Peyer's patch (tissue), 4 donors: Measurements from ENCODE around the gene MYBPC2. TPM values are rescaled to one million over a fixed set of nuclear protein-coding genes. Genes with fewer than 3 reads are reported as not detected.
"Not testable (repeated sequence)": the region's sequence is repeated elsewhere in the genome, so short reads cannot be mapped to it uniquely, and the experiment has no call there.

ENCODE experiments used
- DNase-seq, 3 donors: peaks; one replicate each; pipeline ENCODE4 v3.0.0-alpha.2; 2017 to 2019
- H3K27ac ChIP-seq, 4 donors: fragments of 200-600 bp; sonication (generic); one replicate each; pipeline ENCODE4 v1.5.1; 2016 to 2019
- H3K27me3 ChIP-seq, 2 donors: fragments of 200-600 bp; sonication (generic); one replicate each; pipeline ENCODE4 v1.5.1; 2019
- H3K36me3 ChIP-seq, 3 donors: fragments of 200-600 bp; sonication (generic); one replicate each; pipeline ENCODE4 v1.5.1; 2016 to 2019
- H3K4me1 ChIP-seq, 4 donors: fragments of 200-600 bp; sonication (generic); one replicate each; pipeline ENCODE4 v1.5.1; 2016 to 2019
- H3K4me3 ChIP-seq, 4 donors: fragments of 200-600 bp; sonication (generic); 1 replicate in 3 of 4; 2 replicates in 1 of 4; pipeline ENCODE4 v1.5.1; 2016 to 2019; ENCODE audit warnings: mild to moderate bottlenecking in 1 of 4
- H3K9me3 ChIP-seq, 4 donors: fragments of 200-600 bp; sonication (generic); one replicate each; pipeline ENCODE4 v1.5.1; 2016 to 2019; ENCODE audit warnings: mild to moderate bottlenecking in 1 of 4
- CTCF ChIP-seq, 6 experiments: fragments of 450-650 bp in 4 of 6; fragments of 200-600 bp in 2 of 6; sonication (generic) in 1 of 6; IDR thresholded peaks; one replicate each; pipeline ENCODE4 v1.5.1; 2017 to 2019; ENCODE audit warnings: antibody characterized with exemption in 6 of 6, mild to moderate bottlenecking in 3 of 6, moderate library complexity in 1 of 6
- POLR2A ChIP-seq, 2 donors: fragments of 450-650 bp; IDR thresholded peaks; one replicate each; pipeline ENCODE4 v1.5.1; 2017; ENCODE audit warnings: antibody characterized with exemption in 2 of 2, mild to moderate bottlenecking in 2 of 2, moderate library complexity in 2 of 2
- total RNA-seq, 4 donors: library from RNA; depleted of rRNA; stranded (reverse); fragments of >200 nt; gene quantifications; one replicate each; pipeline ENCODE4 v1.1.0, GENCODE V29; 2016

Gene MYBPC2
- total RNA-seq, 4 donors from 2014 or later = not detected

- peak overlapping the region in 1 of 4 donors; percentile 15 for H3K27ac ChIP-seq
- TF ChIP-seq POLR2A (IDR thresholded peaks at IDR 0.05) (no peak), CTCF (IDR thresholded peaks at IDR 0.05) (no peak)
Measured at GRCh38 chr19:50435221-50435620, 2.5 kb downstream of the MYBPC2 start.

GRCh38 chr19:50435627-50436026, 2.9 kb downstream of the MYBPC2 start:
- TF ChIP-seq CTCF (IDR thresholded peaks at IDR 0.05) (no peak), POLR2A (IDR thresholded peaks at IDR 0.05) (no peak)
- Histone ChIP-seq H3K4me1 (peaks cover 0 to 25% (median 16%) of the 10 kb centered on the region in 4 donors), H3K36me3 (no peaks in the 10 kb centered on the region), H3K27me3 (peaks cover 0 to 11% of the 10 kb centered on the region in 2 donors), H3K27ac (no peak overlapping the region), H3K9me3 (no peaks in the 10 kb centered on the region), H3K4me3 (no peak overlapping the region)
- peak in 1 of 3 donors; percentile 24 for DNase-seq

More at GRCh38 chr19:50435221-50435620, 2.5 kb downstream of the MYBPC2 start:
- H3K27me3 ChIP-seq = peaks cover 0 to 11% of the 10 kb centered on the region in 2 donors
- no peak overlapping the region for H3K4me3 ChIP-seq
- H3K4me1 ChIP-seq = peaks cover 0 to 25% (median 17%) of the 10 kb centered on the region in 4 donors
- no peaks in the 10 kb centered on the region for H3K9me3 ChIP-seq
- H3K36me3 ChIP-seq = no peaks in the 10 kb centered on the region
- no peak for DNase-seq

GRCh38 chr19:50437862-50438449, 5.3 kb downstream of the MYBPC2 start:
- Histone ChIP-seq H3K9me3 (no peaks in the 10 kb centered on the region), H3K36me3 (no peaks in the 10 kb centered on the region), H3K4me1 (peaks cover 0 to 10% (median 0%) of the 10 kb centered on the region in 4 donors), H3K4me3 (no peak overlapping the region), H3K27ac (no peak overlapping the region), H3K27me3 (peaks cover 0 to 1% of the 10 kb centered on the region in 2 donors)
- TF ChIP-seq POLR2A (IDR thresholded peaks at IDR 0.05) = no peak
- TF ChIP-seq CTCF (IDR thresholded peaks at IDR 0.05) = no peak
- no peak for DNase-seq

GRCh38 chr19:50439130-50439529, 6.4 kb downstream of the MYBPC2 start:
- not testable (repeated sequence) for H3K4me1 ChIP-seq, H3K27me3 ChIP-seq, DNase-seq, H3K27ac ChIP-seq, H3K36me3 ChIP-seq, H3K9me3 ChIP-seq, H3K4me3 ChIP-seq

- H3K27ac ChIP-seq = no peak overlapping the region
- no peak for DNase-seq
- no peak overlapping the region for H3K4me3 ChIP-seq
- no peaks in the 10 kb centered on the region for H3K27me3 ChIP-seq
- no peaks in the 10 kb centered on the region for H3K4me1 ChIP-seq
- no peak for TF ChIP-seq CTCF (IDR thresholded peaks at IDR 0.05)
- no peak for TF ChIP-seq POLR2A (IDR thresholded peaks at IDR 0.05)
- H3K9me3 ChIP-seq = no peaks in the 10 kb centered on the region
- no peaks in the 10 kb centered on the region for H3K36me3 ChIP-seq
Measured at GRCh38 chr19:50444059-50444458, 11.4 kb downstream of the MYBPC2 start.

- H3K4me1 ChIP-seq = no peaks in the 10 kb centered on the region
Measured at GRCh38 chr19:50447053-50447452, 14.4 kb downstream of the MYBPC2 start.

More at GRCh38 chr19:50447053-50447452, 14.4 kb downstream of the MYBPC2 start:
- Histone ChIP-seq H3K27ac (no peak overlapping the region), H3K36me3 (no peaks in the 10 kb centered on the region), H3K27me3 (no peaks in the 10 kb centered on the region), H3K9me3 (no peaks in the 10 kb centered on the region), H3K4me3 (no peak overlapping the region)
- TF ChIP-seq CTCF (IDR thresholded peaks at IDR 0.05) (no peak), POLR2A (IDR thresholded peaks at IDR 0.05) (no peak)
- no peak for DNase-seq
